ENCODE measurements around the gene HBA2.
"Not testable (repeated sequence)": the region's sequence is repeated elsewhere in the genome, so short reads cannot be mapped to it uniquely, and the experiment has no call there.

DNA sequence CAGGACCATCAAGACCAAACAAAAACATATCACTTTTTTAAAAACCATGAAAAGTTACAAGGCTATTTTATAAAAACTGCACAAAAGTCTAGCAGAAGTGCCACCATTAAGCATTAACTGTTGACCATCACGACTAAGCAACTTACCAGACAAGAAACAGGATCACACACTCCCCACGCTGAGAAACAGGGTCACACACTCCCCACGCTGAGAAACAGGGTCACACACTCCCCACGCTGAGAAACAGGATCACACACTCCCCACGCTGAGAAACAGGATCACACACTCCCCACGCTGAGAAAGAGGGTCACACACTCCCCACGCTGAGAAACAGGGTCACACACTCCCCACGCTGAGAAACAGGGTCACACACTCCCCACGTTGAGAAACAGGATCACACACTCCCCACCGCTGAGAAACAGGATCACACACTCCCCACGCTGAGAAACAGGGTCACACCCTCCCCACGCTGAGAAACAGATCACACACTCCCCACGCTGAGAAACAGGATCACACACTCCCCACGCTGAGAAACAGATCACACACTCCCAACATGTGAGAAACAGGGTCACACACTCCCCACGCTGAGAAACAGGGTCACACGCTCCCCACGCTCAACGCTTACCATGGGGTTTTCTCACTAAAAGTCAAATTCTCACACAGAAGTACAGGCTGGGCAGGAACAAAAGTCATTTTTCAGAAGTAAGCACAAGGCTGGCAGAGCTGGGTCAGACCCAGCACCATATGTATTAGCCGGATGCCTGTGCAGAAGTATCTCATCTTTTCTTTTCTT is 48.9 kb upstream of the HBA2 start:
- TF ChIP-seq CTCF, POLR2A (IDR thresholded peaks at IDR 0.05): not testable (repeated sequence)

Measured in lower leg skin (tissue), 3 donors.